ENCODE data around the gene POLN.

The POLN gene

DNA sequence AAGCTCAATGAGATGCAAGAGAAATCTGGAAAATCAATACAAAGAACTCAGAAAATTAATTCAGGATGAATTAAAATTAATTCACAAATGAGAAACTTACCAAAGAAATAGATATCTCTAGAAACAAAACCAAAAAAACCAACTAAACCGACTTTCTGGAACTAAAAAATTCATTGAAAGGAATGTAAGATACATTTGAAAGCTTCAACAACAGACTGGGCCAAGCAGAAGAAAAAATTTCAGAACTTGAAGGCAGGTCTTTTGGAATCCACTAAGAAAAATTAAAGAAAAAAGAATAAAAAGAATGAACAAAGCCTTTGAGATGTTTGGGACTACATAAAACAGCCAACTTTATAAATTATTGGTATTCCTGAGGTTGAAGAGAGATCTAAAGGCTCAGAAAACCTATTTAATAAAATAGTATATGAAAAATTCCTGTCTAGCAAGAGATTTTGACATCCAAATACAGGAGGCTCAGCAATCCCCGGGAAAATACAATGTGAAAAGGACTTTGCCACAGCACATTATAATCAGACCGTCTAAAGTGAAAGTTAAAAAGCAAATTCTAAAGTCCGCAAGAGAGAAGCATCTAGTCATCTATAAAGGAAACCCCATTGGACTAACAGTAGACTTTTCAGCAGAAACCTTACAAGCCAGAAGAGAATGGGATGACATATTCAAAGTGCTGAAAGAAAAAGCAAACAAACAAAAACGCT is 138.6 kb downstream of the POLN start:
- DNase-seq = no peak

DNA sequence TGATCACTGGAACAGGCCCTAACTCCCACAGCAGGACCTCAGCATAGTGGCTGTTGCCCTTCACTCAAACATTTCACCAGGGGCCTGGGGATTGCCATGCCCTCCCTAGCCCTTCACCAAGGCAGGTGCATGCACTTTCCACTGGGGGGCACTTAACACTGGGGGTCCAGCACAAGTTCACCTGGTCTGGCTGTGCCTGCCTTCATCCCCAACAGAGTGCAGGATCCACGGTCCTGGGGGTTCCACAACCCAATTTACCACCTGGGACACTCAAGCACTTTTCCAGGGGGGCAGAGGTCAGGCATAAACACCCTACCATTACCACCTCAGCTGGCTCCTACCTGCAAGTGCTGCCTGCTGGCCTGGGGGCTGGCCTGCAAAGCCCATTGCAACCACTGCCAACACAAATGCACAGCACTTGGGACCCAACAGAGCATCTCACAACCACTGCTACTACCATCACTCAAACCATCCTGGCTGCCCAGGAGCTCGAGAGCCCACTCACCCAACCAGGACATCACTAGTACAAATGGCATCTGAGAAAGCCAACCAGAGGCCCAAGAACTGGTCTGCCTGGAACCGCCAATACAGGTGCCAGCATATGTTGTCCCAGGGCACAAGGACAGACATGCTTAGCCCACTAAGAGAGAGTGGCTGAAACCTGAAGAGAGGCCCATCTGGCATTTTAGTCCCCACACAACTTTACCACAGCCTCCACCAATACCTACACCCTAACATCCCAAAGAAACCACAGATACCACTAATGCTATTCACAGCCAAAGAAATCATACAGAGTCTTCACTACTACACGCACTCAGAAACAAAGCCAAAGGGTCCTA is 139.7 kb downstream of the POLN start:
- no peak for DNase-seq

DNA sequence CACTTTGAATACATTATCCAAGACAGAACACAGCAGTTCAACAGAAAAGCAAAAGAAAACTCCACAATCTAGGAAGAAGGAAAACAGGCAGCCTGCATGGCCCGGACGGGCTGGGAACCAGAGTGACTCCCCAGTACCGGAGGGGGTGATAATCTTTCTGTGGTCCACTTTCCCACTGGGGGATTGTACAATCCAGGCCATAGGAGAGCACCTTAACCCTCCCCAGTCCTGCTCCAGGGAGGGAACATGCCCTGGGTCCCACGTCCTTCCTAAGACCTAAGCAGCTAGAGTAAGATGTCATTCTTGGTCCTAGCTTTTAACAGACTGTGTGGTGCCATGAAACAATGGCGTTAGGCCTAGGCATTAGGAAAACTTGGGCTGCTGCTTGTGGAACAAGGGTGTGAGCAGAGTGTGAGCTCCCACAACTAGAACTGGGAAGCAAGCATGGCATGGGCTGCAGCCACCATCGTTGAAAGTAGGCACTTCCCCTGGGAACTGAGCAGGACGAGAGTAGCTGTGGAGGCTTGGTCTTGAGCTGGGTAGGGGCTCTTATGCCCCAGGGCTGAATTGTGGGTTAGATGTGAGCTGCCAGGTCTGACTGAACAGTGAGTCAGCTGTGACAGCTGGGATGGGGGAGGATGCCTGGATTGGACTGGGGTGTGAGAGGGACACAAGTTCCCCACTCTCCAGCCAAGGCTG is 140.4 kb downstream of the POLN start:
- no peak for DNase-seq

GRCh38 chr4:2096073-2096609 is 145.8 kb downstream of the POLN start:
- DNase-seq = no peak

GRCh38 chr4:2095236-2096072 is 146.5 kb downstream of the POLN start:
- no peak for DNase-seq

DNA sequence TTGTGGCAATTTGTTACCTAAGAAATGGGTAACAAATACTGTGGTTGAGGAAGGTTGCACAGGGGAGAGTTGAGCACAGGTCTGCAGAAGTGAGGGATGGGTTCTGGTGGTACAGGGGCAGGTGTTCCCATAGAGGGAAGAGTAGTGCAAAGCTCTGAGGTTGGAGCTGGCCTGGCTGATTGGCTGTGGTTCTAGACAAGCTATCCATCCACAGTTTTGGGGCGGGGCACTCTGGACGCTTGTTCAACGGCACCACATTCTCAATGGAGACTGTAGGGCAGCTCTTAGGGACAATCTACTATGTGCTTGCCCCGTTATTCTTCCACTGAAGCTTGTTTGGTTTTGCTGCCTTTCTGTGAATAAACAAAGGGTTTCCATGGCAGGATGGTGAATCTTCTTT is 147.4 kb downstream of the POLN start:
- DNase-seq = no peak

GRCh38 chr4:2093265-2093664 is 148.7 kb downstream of the POLN start:
- no peak for DNase-seq

DNA sequence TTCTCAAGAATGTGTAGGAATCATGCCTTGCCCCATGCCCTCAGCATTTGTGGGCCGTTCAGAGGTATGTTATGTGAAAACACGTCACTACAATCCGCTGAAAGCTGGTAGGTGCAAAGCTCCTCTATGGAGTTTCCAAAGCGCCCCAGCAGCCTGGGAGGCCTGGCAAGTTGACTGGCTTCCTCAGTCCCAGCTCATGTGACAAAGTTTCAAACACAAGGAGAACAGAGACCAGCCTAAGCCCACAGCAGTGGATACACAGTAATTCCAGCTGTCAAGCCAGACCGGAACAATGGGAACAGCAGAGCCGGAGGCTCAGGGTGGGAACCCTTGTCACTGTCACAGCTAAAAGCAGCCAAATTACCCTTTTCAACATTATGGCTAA is 149.3 kb downstream of the POLN start:
- no peak for DNase-seq

GRCh38 chr4:2091990-2092668 is 149.8 kb downstream of the POLN start:
- no peak for DNase-seq

DNA sequence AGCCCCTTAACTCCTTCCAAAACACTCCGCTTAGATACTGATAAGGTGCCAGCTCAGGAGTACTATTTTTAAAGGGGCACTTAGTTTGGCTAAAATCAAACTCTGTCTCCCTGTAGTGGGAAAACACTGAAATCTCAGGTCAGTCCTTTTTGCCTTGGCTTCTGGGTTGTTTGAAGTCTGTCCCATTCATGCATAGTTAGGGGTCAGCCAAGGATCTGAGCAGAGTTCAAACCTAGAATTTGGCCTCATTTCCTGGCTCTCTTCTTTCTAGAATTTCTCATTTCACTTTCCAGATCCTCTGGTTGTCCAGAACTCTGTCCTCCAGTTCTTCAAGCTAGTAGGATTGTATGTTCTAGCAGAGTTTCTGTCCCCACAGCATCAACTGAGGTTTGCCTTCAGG is 151.3 kb downstream of the POLN start:
- DNase-seq = no peak

DNA sequence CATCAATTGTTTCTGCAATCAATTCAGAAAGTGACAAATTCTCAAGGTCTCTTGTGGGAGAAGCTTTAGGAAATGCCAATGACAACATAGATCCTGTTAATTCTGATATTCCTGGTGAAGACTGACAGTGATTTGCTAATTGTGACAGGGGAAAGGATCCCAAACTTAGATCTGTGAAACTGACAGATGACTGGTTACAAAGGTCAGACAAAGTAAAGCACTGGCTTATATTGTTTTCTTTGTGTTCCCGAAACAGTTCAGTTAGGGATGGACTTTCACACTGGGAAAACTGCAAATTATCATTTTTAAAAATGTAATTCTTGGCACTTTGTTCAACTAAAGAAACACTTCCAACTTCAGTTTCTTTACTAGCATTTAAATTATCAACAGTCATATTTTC is 152.7 kb downstream of the POLN start:
- DNase-seq = no peak

- DNase-seq = no peak
Observed at GRCh38 chr4:2087170-2087569, 154.8 kb downstream of the POLN start.

DNA sequence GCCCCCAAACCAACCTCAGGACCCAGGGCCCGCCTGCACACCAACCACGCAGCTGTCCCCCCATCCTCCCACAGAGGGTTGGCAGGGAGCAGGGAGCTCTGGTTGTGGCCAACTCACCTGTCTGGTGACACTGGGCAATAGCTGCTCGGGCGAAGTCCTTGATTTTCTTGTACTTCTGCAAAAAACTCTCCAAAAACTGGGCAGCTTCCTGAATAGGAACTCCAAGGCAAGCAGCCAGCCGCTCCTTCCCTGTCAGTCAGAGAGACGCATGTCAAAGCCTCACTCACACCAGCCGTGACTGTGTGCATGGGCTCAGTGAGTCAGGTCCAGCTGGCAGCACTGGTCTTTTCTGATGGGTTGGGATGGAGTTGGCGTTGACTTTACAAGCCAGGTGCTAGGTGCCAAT is 156.4 kb downstream of the POLN start:
- no peak for DNase-seq

DNA sequence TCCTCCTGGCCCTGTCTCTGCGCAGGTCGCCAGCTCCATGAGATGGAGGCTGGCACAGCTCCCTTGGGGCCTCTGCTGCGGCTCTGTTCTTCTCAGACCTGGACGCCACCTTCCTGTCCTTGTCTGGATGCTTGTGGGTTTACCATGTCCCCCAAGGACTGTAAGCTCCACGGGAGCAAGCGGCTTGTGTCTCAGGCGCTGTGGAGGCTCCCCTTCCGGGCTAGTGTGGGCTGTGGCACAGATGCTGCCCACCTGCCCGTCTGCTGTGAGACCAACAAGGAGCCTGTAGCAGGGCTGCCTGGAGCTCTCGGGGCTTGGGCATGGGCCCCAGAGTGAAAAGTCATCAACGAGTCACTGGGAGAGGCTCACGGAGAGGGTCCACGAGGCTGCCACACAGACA is 157.6 kb downstream of the POLN start:
- no peak for DNase-seq

- DNase-seq = no peak
Observed at GRCh38 chr4:2083826-2084160, 158.1 kb downstream of the POLN start.

DNA sequence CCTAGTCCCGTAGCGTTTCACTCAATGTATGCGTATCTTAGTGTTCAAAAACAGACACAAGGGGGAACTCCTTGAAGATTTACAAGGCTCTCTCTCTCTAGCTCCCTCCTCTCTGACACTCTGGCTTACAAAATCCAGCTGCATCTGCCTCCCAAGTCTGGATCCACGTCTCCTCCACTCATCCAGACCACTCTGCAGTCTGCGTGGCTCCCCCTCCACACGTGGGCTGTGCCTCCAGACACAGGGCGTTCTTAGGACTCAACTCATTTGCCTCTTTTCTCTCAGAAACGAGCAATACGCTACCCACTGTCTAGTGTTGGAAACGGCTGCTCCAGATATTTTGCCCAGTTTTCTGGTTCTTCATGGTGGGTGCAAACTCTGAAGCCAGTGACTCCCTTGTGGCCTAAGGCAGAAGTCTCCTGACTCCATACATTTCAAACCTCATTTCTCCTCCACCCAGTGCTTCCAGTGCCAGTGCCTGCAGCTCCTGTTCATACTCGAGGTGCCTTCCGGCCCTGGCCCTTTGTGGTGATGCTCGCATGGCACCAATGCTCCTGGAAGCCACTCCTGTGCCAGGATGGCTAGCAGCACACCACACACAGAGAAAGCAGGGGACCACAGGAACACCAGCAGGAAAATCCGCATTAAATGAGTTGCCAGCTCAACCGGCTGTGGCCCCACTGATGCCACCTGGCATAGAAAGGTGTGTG is 158.7 kb downstream of the POLN start:
- no peak for DNase-seq

GRCh38 chr4:2082627-2083026 is 159.3 kb downstream of the POLN start:
- no peak for DNase-seq

- no peak for DNase-seq
Observed at GRCh38 chr4:2082118-2082517, 159.8 kb downstream of the POLN start.

DNA sequence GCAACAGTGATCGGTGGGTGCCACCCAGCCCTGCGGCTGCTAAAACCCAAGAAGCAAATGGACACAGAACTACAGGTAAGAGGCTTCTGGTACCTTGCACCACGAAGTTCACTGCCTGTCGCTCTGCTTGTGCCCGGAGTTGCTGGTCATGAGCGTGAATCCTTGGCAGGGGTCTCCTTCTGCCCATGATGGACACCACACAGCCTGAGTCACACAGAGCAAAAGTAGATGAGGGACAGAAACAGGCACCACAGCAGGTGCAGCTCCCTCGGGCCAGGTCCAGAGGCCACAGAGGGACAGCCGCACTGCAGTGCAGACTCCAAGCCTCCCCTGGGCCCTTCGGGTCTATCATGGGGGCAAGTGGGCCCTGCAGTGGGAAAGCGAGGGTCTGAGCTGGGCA is 160.4 kb downstream of the POLN start:
- DNase-seq = no peak

DNA sequence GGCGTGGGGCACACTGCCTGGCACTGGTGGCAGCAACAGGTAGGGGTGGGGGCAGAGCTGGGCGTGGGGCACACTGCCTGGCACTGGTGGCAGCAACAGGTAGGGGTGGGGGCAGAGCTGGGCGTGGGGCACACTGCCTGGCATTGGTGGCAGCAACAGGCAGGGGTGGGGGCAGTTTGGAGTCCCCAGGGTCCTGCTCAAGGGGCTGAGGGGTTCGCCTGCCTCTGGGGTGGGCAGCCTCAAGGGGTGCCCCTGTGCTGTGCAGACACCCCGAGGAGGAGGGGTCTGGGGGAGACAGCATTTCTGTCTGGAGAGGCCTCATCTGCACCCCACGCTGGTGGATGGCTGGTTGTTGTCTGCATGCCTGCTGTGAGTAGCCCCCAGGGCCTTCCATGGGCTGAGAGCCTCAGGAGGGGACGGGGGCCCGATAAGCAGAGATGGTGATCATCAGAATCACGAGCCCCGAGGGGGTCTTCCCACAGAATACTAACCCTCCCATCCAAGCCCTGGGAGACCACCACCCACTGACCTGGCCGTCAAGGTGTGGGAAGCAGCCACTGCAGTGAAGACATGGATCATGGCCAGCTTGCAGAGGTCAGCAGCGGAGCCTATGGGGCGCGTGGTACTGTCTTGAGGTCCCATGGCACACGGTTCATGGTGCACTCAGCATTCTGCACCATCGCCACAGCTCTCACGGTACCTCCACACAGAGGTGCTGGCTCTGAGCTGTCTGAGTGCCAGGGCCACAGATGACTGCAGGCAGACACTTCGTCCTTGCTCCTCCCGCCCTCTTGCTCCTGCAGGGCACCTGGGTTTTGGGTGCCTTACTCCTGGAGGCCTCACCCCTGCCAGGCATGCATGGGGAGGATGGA is 161.3 kb downstream of the POLN start:
- no peak for DNase-seq

GRCh38 chr4:2079926-2080325 is 162.0 kb downstream of the POLN start:
- DNase-seq = no peak
